HG03025 (cell line): ENCODE data around the gene PNMT.
"Not testable (repeated sequence)": the region's sequence is repeated elsewhere in the genome, so short reads cannot be mapped to it uniquely, and the experiment has no call there.

Experiments
- ATAC-seq: cut with Tn5 transposase; IDR thresholded peaks from one replicate; pipeline ENCODE4 v1.9.1; 2021; ENCODE audit warnings: mild to moderate bottlenecking, moderate library complexity; ENCODE audit not compliant: unreplicated experiment, low FRiP score

PNMT gene

GRCh38 chr17:39683295-39683939, 15.2 kb downstream of the PNMT start:
- ATAC-seq, result no peak

GRCh38 chr17:39684369-39685192, 16.3 kb downstream of the PNMT start:
- ATAC-seq, result no peak

GRCh38 chr17:39687101-39687545, 18.9 kb downstream of the PNMT start:
- no peak for ATAC-seq

GRCh38 chr17:39687546-39688474, 19.6 kb downstream of the PNMT start, which contains the start of gene PGAP3:
TSS of gene PGAP3 (minus strand) at chr17:39688057. CDS start at chr17:39688014, 43 bp downstream.
- ATAC-seq, result peak; percentile 75

- ATAC-seq, result no peak
Observed at GRCh38 chr17:39688475-39688835, 20.2 kb downstream of the PNMT start.

GRCh38 chr17:39688945-39689344, 20.7 kb downstream of the PNMT start:
- ATAC-seq, result no peak

- no peak for ATAC-seq
Observed at GRCh38 chr17:39694593-39694992, 26.3 kb downstream of the PNMT start.

- no peak for ATAC-seq
Observed at GRCh38 chr17:39695089-39695474, 26.8 kb downstream of the PNMT start.

GRCh38 chr17:39696731-39697130, 28.5 kb downstream of the PNMT start:
- no peak for ATAC-seq

GRCh38 chr17:39697961-39698360, 29.7 kb downstream of the PNMT start:
- ATAC-seq, result no peak

GRCh38 chr17:39699157-39699817, 31.0 kb downstream of the PNMT start:
- not testable (repeated sequence) for ATAC-seq

GRCh38 chr17:39699818-39700147, 31.5 kb downstream of the PNMT start, which contains the start of gene ERBB2:
TSS of gene ERBB2 (plus strand) at chr17:39700064. CDS start at chr17:39700239, 175 bp downstream.
- no peak for ATAC-seq

- ATAC-seq, result no peak
Observed at GRCh38 chr17:39700148-39700987, 32.1 kb downstream of the PNMT start.

- ATAC-seq, result no peak
Observed at GRCh38 chr17:39701012-39701783, 32.9 kb downstream of the PNMT start.

GRCh38 chr17:39701784-39702422, 33.6 kb downstream of the PNMT start:
- ATAC-seq, result no peak

GRCh38 chr17:39702901-39703893, 34.9 kb downstream of the PNMT start:
- no peak for ATAC-seq

- ATAC-seq, result no peak
Observed at GRCh38 chr17:39703913-39704312, 35.7 kb downstream of the PNMT start.
